Measurements from ENCODE around the gene CCIN.

- no peak for TF ChIP-seq CTCF (IDR thresholded peaks at IDR 0.05)
- TF ChIP-seq REST (IDR thresholded peaks at IDR 0.05; ENCODE audit: insufficient read depth in 1 of 2, low read depth in 2 of 2, low read length in 1 of 2), result no peak
- no peak for TF ChIP-seq POLR2AphosphoS5 (IDR thresholded peaks at IDR 0.05; ENCODE audit: low read depth, low read length)
- TF ChIP-seq SIN3A (IDR thresholded peaks at IDR 0.05; ENCODE audit: borderline replicate concordance, insufficient read depth, low read depth, low read length), result no peak
- no peak for TF ChIP-seq TCF7L2 (IDR thresholded peaks at IDR 0.05; ENCODE audit: low read depth, low read length)
Measured at GRCh38 chr9:36174731-36175130, 5.5 kb downstream of the CCIN start.

Measured in Panc1 (cell line).